ENCODE data around the gene NIPBL. TPM values are rescaled to one million over a fixed set of nuclear protein-coding genes. Genes with fewer than 3 reads are reported as not detected.
"Not testable (repeated sequence)": the region's sequence is repeated elsewhere in the genome, so short reads cannot be mapped to it uniquely, and the experiment has no call there.

Gene NIPBL
- total RNA-seq, 1 donor from 2014 or later: 61.5 TPM

- Mint-ChIP-seq H3K36me3 (ENCODE audit: low read depth, unreplicated experiment) (no peaks in the 10 kb centered on the region), H3K27ac (ENCODE audit: unreplicated experiment) (no peak overlapping the region), H3K4me1 (ENCODE audit: unreplicated experiment) (no peaks in the 10 kb centered on the region), H3K4me3 (ENCODE audit: unreplicated experiment) (no peak overlapping the region), H3K27me3 (ENCODE audit: unreplicated experiment) (peaks cover 1% of the 10 kb centered on the region), H3K9me3 (ENCODE audit: unreplicated experiment) (no peaks in the 10 kb centered on the region)
- no peak for TF ChIP-seq CTCF (IDR thresholded peaks at IDR 0.05; ENCODE audit: unreplicated experiment)
- DNase-seq (ENCODE audit: low spot score): no peak
Measured at GRCh38 chr5:37002176-37002751, 125.7 kb downstream of the NIPBL start.

GRCh38 chr5:37005252-37005651, 128.7 kb downstream of the NIPBL start:
- H3K27ac Mint-ChIP-seq (ENCODE audit: unreplicated experiment): no peak overlapping the region
- no peak for DNase-seq (ENCODE audit: low spot score)

GRCh38 chr5:37005946-37006540, 129.5 kb downstream of the NIPBL start:
- peak; percentile 56 for TF ChIP-seq CTCF (IDR thresholded peaks at IDR 0.05; ENCODE audit: unreplicated experiment)
- no peak for DNase-seq (ENCODE audit: low spot score)
- H3K4me3 Mint-ChIP-seq (ENCODE audit: unreplicated experiment): no peak overlapping the region
- H3K9me3 Mint-ChIP-seq (ENCODE audit: unreplicated experiment): no peaks in the 10 kb centered on the region
- no peak overlapping the region for H3K27ac Mint-ChIP-seq (ENCODE audit: unreplicated experiment)
- no peaks in the 10 kb centered on the region for H3K27me3 Mint-ChIP-seq (ENCODE audit: unreplicated experiment)
- no peaks in the 10 kb centered on the region for H3K36me3 Mint-ChIP-seq (ENCODE audit: low read depth, unreplicated experiment)
- H3K4me1 Mint-ChIP-seq (ENCODE audit: unreplicated experiment): no peaks in the 10 kb centered on the region

More at GRCh38 chr5:37005252-37005651, 128.7 kb downstream of the NIPBL start:
- Mint-ChIP-seq H3K4me1 (ENCODE audit: unreplicated experiment) (no peaks in the 10 kb centered on the region), H3K27me3 (ENCODE audit: unreplicated experiment) (no peaks in the 10 kb centered on the region), H3K4me3 (ENCODE audit: unreplicated experiment) (no peak overlapping the region), H3K9me3 (ENCODE audit: unreplicated experiment) (no peaks in the 10 kb centered on the region), H3K36me3 (ENCODE audit: low read depth, unreplicated experiment) (no peaks in the 10 kb centered on the region)
- no peak for TF ChIP-seq CTCF (IDR thresholded peaks at IDR 0.05; ENCODE audit: unreplicated experiment)

- H3K36me3 Mint-ChIP-seq (ENCODE audit: low read depth, unreplicated experiment); H3K9me3 Mint-ChIP-seq (ENCODE audit: unreplicated experiment); H3K4me1 Mint-ChIP-seq (ENCODE audit: unreplicated experiment); H3K27me3 Mint-ChIP-seq (ENCODE audit: unreplicated experiment); H3K4me3 Mint-ChIP-seq (ENCODE audit: unreplicated experiment); H3K27ac Mint-ChIP-seq (ENCODE audit: unreplicated experiment); DNase-seq (ENCODE audit: low spot score): not testable (repeated sequence)
Measured at GRCh38 chr5:37013181-37013580, 136.6 kb downstream of the NIPBL start.

GRCh38 chr5:37014321-37014720, 137.8 kb downstream of the NIPBL start:
- DNase-seq (ENCODE audit: low spot score): no peak
- Mint-ChIP-seq H3K36me3 (ENCODE audit: low read depth, unreplicated experiment) (peaks cover 12% of the 10 kb centered on the region), H3K4me1 (ENCODE audit: unreplicated experiment) (no peaks in the 10 kb centered on the region), H3K27ac (ENCODE audit: unreplicated experiment) (no peak overlapping the region), H3K9me3 (ENCODE audit: unreplicated experiment) (no peaks in the 10 kb centered on the region), H3K27me3 (ENCODE audit: unreplicated experiment) (no peaks in the 10 kb centered on the region), H3K4me3 (ENCODE audit: unreplicated experiment) (no peak overlapping the region)
- no peak for TF ChIP-seq CTCF (IDR thresholded peaks at IDR 0.05; ENCODE audit: unreplicated experiment)
